GM10266 (cell line): Measurements from ENCODE around the gene SPAG9.
"Not testable (repeated sequence)": the region's sequence is repeated elsewhere in the genome, so short reads cannot be mapped to it uniquely, and the experiment has no call there.

Experiments used
- DNase-seq: peaks from one replicate; pipeline ENCODE4 v3.0.0; 2012; ENCODE audit errors: extremely low spot score
- TF ChIP-seq, protein P1 (sequence below): IDR thresholded peaks from 2 replicates; pipeline ENCODE4 v1.5.1; 2012; ENCODE audit warnings: mild to moderate bottlenecking, low read depth; ENCODE audit not compliant: control insufficient read depth, insufficient read depth; ENCODE audit errors: missing control alignments

The SPAG9 gene

DNA sequence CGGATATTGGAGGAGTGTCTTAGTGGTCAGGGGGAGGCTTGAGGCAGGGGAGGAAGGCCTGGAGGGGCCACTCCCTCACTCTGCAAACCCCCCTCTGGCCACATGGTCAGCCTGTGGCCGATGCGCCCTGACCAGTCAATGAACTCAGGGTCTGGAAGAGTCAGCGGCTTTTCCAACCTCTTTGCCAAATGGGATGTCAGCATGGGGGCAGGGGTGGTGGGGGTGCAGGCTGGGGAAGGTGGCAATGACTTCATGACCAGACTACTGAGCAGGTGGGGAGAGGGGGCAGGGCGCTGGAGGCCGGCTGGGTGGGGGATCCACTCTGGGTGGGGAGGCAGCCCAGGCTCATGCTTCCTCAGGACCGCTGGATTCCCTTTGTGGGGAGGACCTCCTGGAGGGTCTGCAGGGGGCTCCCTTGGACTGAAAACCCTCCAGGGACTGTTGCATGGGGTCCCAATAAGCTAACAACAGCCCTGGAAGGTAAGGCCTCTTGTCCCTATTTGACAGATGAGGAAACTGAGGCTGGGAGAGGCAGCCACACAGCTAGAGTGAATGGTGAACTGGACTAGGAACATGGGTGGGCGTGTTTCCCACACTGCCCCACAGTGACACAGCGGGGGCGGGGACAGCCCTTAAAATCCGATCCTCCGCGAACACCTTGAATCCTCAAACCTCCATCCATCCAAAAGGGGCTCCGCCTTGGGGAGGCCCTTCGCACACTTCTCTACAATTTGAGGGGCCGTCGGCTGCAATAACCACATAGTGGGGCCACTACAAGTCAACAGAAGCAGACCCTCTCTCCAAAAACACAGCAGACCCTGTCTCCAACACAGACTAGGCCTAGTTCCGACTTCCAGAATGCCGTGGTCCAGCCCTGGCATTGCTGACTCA lies 173.5 kb downstream of the SPAG9 start:
- peak; percentile 13 for DNase-seq
- TF ChIP-seq, protein P1, sequence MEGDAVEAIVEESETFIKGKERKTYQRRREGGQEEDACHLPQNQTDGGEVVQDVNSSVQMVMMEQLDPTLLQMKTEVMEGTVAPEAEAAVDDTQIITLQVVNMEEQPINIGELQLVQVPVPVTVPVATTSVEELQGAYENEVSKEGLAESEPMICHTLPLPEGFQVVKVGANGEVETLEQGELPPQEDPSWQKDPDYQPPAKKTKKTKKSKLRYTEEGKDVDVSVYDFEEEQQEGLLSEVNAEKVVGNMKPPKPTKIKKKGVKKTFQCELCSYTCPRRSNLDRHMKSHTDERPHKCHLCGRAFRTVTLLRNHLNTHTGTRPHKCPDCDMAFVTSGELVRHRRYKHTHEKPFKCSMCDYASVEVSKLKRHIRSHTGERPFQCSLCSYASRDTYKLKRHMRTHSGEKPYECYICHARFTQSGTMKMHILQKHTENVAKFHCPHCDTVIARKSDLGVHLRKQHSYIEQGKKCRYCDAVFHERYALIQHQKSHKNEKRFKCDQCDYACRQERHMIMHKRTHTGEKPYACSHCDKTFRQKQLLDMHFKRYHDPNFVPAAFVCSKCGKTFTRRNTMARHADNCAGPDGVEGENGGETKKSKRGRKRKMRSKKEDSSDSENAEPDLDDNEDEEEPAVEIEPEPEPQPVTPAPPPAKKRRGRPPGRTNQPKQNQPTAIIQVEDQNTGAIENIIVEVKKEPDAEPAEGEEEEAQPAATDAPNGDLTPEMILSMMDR, result no peak

DNA sequence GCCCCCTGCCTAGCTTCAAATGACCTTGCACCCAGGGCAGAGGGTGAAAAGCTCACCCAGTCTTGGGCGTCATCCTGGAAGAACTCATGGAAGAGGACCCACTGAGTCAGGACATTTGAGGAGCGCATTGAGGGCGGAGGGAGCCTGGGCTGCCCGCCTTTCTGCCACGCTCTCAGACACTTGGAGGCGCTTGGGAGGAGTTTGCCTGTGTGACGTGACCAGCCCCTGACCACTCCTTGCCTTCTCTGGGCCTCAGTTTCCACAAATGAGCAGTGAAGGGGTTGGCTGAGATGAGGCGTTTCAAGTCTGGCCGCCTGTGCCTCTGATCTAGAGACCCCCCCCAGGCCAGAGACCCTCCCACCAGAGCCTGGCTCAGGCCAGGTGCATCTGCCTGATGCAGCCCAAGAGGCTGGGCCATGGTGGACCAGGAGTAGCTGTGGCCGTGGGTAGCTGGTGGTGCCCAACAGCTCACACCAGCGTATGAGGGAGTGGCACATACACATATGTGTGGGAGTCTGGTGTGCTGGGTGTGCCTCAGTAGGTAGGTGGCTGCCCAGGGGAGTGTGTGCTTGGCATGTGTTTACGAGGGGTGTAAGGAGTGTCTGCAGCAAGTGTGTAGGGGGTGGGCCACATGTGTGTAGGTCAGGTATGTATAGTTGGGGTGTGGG lies 174.3 kb downstream of the SPAG9 start:
- DNase-seq, result no peak
- TF ChIP-seq, protein P1, result no peak

DNA sequence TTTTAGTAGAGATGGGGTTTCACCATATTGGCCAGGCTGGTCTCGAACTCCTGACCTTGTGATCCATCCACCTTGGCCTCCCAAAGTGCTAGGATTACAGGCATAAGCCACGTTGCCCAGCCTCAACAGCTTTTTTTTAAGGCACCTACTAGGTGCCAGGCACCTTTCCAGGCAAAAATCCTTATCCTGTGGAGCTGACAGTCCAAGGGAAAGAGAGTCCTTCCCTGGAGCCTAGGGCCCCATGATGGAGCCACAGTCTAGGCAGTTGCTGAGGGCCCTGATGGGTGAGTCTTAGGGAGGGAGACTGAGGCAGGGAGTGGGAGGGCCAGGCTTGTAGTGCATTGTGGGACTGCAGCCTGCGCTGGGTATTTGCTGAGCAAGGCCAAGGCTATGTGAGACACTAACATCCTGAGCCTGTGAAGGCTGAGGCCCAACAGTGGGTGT lies 174.9 kb downstream of the SPAG9 start:
- TF ChIP-seq, protein P1, result no peak
- DNase-seq, result peak; percentile 17

DNA sequence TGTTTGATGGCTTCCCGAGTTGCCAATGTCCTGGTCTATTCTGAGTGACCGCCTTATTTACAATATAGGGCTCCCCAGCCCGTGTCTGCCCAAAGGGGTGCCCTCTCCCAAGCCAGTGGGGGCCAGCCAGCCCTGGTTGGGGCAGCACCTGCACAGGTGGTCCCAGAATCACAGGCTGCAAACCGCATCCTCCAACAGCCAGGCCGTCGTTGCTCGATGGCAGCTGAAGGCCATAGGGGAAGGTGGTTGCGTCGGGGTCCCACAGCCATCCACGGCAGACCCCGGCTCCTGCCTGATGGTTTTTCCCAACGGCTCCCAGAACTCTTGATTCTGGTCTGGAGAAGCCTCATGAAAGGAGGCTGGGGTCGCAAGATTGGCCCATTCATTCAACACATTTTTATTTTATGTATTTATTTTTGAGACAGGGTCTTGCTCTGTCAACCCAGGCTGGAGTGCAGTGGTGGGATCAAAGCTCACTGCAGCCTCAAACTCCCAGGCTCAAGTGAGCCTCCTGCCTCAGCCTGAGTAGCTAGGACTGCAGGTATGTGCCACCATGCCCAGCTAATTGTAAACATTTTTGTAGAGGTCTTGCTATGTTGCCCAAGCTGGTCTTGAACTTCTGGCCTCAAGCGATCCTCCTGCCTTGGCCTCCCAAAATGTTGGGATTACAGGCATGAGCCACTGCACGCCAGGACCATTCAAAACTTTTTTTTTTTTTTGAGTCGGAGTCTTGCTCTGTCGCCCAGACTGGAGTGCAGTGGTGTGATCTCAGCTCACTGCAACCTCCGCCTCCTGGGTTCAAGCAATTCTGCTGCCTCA lies 175.6 kb downstream of the SPAG9 start:
- DNase-seq, result no peak
- TF ChIP-seq, protein P1, result no peak

DNA sequence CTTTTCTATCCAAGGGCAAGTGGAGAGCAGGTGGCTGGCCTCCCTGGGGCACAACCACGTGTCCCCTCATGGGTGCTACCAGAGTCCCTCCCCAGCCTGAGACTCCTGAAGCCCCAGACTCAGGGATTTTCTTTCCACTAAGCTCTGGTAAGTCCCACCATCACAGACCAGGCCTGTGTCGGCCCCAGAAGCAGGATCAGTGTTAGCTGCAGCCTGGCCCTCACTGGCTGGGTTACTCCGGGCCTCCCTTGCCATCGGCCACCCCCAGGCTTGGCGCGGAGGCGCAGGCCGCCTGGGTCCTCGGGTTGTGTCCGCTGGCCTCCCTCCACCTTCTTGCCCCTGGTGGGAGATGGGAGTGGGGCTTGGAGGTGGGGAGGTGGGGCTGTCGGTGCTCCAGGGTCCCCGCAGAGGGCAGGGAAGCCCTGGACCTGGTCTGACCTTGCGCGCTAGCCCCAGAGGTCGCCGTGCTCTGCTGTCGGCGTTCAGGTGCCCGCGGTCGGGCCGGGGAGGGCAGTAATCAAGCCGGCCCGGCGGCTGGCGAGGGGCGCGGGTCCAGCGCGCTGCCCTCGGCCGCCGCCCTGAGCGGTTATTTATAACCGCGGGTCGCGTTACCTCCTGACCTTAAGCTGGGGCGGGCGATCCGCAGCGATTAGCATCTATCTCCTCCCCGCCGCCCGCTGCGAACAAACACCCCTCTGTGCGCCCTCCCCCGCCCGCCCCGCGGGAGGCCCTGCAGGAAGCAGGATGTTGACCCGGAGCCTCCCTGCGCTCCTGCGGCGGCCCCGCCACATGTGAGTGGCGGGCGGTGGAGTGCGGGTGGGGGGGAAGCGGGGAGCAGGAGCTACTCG lies 176.4 kb downstream of the SPAG9 start:
- TF ChIP-seq, protein P1, result no peak
- peak; percentile 74 for DNase-seq

DNA sequence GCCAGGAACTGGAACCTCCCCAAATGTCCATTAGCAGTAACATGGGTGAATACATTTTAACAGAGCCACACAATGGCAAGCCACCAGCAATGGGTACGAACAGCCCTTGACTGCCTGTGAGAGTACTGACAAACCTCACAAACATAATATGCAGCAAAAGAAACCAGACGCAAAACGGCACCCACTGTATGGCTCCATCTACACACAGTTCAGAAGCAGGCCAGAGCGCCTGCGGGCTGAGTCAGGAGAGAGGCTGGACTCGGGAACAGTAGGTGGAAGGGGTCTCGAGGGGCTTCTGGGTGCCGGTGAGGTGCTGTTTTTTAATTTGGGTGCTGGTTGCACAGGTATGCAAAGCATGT lies 177.1 kb downstream of the SPAG9 start:
- TF ChIP-seq, protein P1, result no peak
- peak; percentile 13 for DNase-seq

DNA sequence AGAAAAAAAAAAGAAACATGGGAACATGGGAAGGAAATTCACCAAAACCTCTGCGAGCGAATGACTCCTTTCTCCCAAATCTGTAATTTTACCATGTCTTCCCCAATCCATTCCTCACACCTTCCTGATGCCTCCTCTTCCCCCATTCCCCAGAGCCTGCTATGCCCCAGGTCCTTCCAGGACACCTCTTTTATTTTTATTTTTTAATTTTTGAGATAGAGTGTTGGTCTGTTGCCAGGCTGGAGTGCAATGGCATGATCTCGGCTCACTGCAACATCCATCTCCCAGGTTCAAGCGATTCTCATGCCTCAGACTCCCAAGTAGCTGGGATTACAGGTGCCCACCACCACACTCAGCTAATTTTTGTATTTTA lies 179.0 kb downstream of the SPAG9 start:
- not testable (repeated sequence) for DNase-seq
